ENCODE results near the gene CAMSAP1.

The CAMSAP1 gene

DNA sequence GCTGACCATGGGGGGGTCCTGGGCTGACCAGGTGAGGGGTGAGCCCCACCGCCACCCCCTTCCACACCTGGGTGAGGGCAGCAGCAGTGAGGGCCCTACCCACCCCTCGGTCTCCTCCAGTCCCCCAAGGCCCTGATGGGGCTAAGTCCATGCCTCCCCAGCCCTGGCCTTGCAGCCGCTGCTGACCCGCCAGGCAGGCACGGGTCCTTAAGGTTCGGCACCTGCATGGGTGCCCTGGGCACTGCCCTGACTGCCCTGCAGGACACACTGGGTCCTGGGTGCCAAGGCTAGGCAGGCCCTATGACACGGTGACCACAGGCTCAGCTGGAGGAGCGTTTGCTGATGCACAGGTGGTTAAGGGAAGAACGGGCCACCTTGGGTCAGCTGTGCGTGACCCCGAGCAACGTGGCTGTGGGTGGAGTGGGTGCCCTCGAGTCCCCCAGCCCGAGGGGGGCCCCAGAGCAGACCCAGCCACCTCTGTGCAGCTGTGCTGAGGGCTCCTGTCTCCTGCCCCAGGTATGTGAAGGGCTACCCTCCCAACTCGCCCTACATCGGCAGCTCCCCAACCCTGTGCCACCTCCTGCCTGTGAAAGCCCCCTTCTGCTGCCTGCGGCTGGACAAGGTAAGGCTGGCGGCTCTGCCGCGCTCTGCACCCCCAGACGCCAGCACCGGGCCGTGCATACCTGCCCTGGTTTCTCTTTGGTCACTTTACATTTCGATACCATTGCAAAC, 132.4 kb downstream of the CAMSAP1 start:
- no peak for DNase-seq (ENCODE audit: low spot score)

DNA sequence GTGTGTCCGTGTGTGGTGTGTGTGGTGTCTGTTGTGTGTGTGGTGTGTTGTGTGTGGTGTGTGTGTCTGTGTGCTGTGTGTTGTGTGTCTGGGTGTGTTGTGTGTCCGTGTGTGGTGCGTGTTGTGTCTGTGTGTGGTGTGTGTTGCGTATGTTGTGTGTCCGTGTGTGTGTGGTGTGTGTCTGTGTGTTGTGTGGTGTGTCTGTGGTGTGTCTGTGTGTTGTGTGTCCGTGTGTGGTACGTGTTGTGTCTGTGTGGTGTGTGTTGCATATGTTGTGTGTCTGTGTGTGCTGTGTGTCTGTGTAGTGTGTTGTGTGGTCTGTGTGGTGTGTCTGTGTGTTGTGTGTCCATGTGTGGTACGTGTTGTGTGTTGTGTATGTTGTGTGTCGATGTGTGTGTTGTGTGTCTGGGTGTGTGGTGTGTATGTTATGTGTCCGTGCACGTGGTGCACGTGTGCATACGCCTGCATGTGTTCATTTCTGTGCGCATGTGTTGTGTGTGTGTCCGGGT, 133.1 kb downstream of the CAMSAP1 start:
- no peak for DNase-seq (ENCODE audit: low spot score)

DNA sequence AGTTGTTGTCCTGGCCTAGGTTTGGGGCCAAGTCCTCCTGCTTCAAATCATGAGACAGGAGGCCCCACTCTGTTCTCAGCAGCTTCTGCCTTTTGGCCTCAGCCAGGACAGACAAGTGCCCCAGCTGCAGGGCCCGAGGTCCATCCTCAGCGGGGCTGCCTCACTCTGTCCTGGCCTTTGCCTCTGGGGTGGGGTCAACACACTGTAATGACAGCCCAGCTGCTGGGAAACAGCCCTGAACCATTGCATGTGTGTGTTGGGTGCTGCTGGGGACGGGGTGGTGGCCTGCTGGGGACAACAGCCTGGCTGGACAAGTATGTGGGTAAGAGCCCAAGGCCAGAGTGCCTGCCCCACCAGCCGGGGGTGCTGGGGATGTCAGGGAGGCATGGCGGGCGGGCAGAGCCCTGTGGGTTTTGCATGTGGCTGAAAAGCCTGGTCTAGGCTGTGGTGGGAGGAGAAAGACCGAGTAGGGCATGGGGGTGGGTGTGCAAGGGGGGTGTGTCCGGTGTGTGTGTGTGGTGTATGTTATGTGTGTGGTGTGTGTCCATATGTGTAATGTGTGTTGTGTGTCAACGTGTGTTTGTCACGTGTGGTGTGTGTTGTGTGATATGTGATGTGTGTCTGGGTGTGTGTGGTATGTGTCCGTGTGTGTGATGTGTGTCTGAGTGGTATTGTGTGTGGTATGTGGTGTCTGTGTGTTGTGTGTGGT, 133.7 kb downstream of the CAMSAP1 start:
- DNase-seq (ENCODE audit: low spot score), result no peak

DNA sequence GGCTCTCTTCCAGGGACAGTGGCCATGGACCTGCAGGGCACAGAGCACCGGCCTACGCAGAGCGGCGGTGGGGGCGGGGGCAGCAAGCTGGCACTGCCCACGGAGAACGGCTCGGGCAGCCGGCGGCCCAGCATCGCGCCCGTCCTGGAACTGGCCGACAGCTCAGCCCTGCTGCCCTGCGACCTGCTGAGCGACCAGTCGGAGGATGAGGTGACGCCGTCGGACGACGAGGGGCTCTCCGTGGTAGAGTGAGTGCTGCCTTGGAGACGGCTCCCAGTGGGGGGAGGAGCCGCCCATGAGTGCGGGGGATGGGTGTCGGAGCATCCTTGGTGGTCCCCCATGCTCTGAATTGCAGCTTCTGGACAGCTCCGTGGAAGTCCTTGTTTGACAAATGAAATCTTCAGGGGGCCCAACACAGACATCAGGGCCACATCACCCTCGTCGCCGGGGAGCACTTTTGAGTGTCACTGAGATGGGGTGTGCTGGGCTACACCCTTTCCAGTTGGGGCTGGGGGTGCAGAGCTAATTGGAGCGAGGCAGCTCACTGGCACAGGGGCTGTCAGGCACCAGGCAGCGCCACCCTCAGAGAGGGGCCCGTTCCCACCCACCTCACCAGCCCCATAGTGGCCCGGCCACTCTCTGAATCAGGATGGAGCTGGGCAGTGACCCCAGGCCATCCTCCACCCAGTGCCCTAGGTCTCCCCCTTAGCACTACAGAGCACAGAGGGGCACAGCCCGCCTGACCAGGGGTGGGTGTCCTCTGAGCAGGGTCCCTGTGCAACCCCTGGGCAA, 134.4 kb downstream of the CAMSAP1 start:
- no peak for DNase-seq (ENCODE audit: low spot score)

DNA sequence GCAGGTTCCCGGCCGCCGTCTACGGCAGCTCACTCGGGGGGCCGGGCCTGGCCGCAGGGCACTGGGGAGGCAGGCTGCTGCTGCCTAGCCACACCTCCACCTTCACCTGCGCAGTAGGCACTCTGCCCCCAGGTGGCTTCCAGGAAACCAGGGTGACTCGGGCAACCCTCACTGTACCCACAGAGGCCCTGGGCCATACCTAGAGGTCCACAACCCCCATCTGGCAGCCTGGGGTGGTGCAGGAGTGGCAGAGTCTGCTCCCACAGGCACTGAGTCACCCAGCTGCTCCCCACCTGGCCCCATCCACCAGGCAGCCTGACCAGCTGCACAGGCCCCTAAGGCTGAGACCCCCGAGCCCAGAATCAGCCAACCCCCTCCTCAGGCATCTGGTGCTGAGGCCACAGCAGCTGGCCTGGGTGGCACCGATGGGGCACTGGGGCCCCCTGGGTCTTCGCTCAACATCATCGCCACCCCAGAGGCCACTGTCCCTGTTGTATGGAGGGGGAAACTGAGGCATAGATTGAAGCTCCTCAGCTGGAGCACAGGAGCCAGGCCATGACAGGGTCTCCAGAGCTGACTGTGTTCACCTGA, 135.2 kb downstream of the CAMSAP1 start:
- DNase-seq (ENCODE audit: low spot score), result no peak

DNA sequence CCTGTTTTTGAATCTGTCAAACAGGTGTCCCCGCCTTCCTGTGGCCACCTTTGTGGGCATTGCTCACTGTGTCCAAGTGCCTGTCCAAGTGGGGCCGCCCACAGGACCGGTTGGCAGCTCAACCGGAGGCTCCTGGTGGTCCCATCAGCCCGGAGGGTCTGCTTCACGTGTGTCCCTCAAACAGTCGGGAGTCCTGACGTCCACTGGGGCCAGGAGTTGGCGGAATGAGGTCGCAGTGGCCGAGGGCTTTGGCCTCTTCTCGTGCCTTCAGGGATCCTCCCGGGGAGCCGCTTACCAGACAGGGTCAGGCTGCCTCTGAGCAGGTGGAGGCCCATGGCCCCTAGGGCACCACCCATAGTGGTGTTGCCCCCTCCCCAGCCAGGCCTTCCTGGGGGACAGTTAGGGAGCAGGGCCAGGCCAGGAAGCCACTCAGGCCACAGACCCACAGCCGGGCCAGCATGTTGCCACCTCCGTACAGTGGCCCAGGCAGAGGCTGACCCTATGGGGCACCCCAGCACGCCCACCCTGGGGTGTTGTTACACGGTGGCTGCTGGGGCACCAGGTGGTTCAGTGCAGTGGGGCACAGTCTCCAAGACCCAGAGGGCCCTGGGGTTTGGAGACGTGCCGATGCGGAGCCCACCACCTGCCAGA, 135.8 kb downstream of the CAMSAP1 start:
- no peak for DNase-seq (ENCODE audit: low spot score)

DNA sequence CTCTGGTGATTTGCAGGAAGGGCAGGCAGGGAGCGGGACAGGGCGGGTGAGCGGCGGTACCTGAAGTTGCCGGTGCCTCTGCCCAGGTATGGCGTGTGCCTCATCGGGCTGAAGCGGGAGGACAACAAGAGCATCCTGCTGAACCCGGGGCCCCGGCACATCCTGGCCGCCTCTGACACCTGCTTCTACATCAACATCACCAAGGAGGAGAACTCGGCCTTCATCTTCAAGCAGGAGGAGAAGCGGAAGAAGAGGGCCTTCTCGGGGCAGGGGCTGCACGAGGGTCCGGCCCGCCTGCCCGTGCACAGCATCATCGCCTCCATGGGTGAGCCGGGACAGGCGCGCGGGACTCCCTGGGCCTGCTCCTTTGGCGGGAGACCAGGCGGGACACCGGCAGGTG, 136.6 kb downstream of the CAMSAP1 start:
- no peak for DNase-seq (ENCODE audit: low spot score)

DNA sequence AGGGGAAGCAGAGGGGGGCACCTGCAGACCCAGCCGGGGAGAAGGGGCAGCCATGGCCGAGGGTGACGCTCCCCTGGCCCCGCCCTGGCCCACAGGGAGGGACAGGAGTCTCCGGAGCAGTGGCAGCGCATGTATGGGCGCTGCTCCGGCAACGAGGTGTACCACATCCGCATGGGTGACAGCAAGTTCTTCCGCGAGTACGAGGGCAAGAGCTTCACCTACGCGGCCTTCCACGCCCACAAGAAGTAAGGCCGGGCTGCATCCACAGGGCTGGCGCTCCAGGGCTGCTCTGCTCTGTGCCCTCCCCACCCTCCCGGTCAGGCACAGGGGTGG, 137.2 kb downstream of the CAMSAP1 start:
- DNase-seq (ENCODE audit: low spot score), result no peak

DNA sequence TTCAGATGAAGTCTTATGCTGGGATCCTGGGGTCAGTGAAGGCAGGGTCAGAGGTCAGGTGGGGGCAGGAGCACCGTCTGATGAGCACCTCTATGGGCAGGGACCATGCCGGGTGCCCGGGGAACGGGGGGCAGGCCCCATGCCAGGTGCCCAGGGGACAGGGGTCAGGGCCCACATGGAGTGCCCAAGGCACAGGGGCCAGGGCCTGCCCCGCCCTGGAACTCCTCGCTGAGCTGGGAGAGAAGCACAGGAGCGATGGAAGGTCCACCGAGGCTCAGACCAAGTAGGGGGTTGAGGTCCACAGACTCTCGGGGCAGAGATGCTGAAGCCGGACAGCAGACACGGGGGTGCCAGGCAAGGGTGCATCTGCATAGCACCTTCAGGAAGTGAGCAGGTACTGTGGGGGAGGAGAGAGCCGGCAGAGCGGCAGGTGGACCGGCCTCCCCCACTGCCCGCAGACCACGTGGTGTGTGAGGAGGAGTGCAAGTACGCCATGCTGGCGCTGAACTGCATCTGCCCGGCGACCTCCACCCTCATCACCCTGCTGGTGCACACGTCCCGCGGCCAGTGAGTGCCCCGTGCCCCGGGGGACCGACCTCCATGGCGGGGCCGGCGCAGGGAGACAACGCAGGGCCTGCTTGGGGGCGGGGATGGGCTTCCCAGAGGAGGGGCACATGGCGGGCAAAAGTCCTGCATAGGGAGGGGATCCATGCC, 137.7 kb downstream of the CAMSAP1 start:
- DNase-seq (ENCODE audit: low spot score), result no peak

DNA sequence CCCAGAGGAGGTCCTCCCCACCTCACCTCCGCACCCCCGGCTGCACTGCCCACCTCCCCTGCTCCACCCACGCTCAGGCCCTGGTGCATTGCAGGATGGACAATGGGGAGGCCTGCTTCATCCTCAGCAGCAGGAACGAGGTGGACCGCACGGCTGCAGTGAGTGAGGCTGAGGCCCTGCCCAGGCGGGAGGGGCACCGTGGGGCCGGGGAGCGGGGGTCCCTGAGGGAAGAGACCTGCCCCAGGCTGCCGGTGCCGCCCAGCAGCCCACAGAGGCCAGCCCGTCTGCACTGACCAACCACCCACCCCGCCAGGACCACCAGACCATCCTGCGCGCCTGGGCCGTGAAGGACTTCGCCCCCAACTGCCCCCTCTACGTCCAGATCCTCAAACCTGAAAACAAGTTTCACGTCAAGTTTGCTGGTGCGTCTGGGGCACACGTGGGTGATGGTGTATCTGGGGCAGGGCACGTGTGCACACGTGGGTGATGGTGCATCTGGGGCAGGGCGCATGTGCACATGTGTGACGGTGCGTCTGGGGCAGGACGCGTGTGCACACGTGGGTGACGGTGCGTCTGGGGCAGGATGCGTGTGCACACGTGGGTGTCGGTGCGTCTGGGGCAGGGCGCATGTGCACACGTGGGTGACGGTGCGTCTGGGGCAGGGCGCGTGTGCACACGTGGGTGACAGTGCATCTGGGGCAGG, 138.7 kb downstream of the CAMSAP1 start:
- no peak for DNase-seq (ENCODE audit: low spot score)

DNA sequence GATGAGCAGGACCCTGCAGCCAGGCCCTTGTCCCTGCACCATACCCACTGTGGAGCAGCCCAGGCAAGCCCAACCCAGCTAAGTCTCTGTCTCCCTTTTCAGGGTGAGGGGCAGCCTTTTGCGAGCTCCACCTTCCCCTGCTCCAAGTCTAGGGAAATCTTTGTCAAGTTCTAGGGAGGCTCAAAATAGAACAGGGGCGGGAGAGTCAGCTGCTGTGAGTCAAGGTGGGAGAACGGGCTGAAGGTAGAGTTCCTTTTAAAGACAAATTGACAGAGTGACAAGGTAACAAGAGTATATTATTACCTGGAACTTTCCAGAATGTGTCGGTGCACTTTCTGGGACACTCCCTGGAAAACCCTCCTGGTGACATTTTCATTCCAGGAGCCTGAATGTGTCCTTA, 140.6 kb downstream of the CAMSAP1 start:
- no peak for DNase-seq (ENCODE audit: low spot score)

DNA sequence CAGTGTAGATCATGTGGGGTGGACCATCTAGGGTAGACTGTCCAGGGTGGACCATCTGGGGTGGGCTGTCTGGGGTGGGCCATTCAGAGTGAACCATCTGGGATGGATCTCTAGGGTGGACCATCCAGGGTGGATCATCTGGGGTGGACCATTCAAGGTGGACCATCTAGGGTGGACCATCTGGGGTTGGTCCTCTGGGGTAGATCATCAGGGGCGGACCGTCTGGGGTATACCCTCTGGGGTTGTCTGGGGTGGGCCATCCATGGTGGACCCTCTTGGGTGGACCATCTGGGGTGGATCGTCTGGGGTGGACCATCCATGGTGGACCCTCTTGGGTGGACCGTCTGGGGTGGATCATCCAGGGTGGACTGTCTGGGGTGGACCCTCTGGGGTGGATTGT, 141.1 kb downstream of the CAMSAP1 start:
- no peak for DNase-seq (ENCODE audit: low spot score)

DNA sequence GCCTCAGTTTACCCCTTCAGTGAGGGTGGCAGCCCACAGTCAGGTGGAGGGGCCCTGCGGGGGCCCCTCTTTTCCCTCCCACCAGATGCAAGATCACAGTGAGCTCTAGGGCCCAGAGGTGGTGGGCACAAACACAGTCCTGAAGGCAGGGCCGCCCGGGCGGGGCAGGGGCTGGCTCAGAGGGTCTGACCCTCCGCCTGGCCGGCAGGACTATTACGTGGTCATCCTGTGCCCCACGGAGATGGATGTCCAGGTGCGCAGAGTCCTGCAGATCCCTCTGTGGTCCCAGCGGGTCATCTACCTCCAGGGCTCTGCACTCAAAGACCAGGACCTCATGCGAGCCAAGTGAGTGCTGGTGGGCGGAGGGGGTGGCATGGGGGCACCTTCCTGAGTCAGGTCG, 141.9 kb downstream of the CAMSAP1 start:
- no peak for DNase-seq (ENCODE audit: low spot score)

DNA sequence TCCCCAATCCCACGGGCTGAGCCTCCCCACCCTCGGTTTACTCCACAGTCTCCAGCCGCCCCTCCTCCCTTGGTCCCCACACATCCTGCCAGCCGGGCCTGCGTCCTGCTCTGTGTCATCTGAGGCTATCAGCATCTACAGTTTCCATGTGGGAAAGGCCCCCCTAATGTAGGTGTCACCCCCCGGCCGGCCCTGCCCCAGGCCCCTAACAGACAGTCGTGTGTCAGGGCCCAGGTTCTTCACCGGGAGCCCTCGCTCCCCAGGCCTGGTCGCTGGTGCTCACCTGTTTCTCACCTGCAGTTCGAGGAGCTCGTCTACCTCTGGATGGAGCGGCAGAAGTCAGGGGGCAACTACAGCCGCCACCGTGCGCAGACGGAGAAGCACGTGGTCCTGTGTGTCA, 142.6 kb downstream of the CAMSAP1 start:
- no peak for DNase-seq (ENCODE audit: low spot score)

DNA sequence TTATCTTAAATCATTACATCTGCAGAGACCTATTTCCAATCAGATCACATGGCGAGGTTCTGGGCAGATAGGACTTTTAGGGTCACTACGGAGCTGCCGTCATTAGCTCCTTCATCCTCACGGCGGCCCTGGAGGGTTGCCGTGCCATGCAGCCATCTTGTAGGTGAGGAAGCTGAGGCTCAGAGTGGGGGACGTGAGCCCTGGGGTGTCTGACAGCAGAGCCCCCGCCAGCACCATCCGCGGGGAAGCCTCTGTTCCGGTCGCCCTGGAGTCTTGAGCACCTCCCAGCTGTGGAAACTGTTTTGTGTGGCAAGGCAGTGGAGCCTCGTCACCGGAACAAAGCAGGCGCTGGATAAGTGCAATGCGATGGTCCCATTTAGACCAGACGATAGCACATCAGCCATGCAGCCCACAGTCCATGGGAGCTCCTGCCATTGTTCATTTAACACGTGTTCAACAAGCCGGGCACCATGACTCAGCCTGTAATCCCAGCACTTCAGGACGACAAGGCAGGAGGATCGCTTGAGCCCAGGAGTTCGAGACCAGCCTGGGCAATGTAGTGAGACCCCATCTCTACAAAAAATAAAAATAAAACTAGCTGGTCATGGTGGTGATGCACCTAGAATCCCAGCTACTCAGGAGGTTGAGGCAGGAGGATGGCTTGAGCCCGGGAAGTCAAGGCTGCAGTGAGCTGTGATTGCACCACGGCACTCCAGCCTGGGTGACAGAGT, 143.5 kb downstream of the CAMSAP1 start:
- no peak for DNase-seq (ENCODE audit: low spot score)

DNA sequence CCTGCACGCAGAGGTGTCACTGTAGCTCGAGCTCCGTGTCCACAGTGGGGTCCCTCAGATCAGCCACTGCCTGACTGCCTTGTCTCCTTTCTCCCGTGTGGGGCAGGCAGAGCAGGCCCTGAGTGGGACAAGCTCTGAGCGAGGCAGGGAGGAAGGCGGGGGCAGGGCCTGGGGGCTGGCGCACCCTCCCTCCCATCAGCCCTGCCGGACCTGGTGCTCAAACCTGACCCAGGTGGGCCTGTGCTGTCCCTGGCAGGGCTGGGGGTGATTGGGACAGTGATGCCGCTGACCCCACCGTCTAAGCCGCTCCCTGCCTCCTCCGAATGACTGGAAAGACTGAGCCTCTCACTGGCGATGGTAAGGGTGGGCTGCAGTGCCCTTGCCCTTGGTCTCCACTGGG, 144.4 kb downstream of the CAMSAP1 start:
- no peak for DNase-seq (ENCODE audit: low spot score)

DNA sequence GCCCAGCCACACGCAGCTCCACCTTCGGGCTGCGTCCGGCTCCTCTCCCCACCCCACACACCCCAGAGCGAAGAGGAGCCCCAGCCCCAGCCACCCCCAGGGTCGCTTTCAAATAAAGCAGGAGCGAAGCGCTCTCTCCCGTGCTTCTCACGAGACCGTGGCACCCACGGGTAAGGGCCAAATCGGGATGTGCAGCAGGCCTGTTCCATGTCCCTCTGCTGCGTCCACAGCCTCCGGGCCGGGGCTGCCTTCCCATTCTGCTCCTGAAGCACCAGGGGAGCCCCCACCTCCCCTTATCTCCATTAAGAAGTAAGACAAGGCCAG, 145.5 kb downstream of the CAMSAP1 start:
- no peak for DNase-seq (ENCODE audit: low spot score)

DNA sequence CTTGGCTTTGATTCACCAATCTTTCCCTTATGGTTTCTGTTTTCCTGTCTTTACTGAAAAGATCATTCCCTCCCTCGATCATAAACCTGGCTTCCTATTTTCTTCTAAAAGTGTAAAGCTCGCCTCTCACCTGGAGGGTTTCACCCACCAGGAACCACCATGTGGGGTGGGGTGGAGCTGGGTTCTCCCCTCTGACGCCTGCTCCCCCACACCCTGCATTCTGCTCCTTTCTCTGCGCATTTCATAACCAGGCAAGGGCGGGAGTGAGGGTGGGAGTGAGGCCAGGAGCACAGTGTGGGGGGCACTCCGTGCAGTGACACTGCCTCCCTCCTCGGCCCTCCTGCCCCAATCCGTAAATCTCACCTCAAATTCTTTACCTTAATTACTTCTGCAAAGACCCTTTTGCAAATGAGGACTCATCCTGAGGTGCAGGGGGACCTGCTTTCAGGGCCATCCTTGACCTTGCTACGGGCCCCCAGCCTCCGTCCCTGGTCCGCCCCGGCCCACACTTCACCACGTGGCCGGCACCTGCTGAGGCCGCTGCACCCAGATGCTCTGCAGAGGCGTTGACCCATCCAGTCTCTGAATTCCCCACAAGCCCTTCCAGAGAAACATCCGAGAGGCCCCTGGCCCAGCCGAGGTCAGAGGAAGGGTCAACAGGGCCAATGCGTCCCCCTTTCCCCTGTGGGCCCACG, 146.0 kb downstream of the CAMSAP1 start:
- DNase-seq (ENCODE audit: low spot score), result no peak

DNA sequence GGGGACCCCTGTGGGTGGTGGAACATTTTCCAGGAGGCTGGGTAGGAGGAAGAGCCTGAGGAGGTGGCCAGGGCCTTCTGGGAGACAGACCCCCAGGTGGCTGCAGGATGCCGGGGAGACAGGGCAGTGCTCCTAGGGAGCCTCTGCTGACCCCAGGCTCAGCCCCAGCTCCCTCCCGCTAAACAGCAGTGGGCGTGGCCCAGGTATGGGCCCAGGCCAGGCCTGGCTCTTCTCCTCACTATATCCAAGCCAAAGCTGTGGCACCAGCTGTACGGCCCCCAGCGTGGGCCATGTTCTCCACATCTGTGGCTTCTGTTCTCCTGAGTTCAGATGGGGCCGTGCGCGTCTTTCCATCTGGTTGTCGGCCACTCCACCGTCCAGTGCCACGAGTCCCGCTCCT, 146.9 kb downstream of the CAMSAP1 start:
- DNase-seq (ENCODE audit: low spot score), result no peak
